H7 (cell line): Measurements from ENCODE around the gene CDH23. TPM values are rescaled to one million over a fixed set of nuclear protein-coding genes. Genes with fewer than 3 reads are reported as not detected.

Experiments
- DNase-seq: peaks from one replicate; pipeline ENCODE4 v3.0.0; 2012
- H3K27me3 ChIP-seq: 2 replicates; pipeline ENCODE4 v1.6.0; 2011; ENCODE audit warnings: mild to moderate bottlenecking, low read length; ENCODE audit not compliant: control insufficient read depth, insufficient read depth
- H3K36me3 ChIP-seq: replicated peaks from 2 replicates; pipeline ENCODE4 v1.5.1; 2011; ENCODE audit warnings: low read length; ENCODE audit not compliant: control insufficient read depth, insufficient read depth
- H3K4me3 ChIP-seq: 2 replicates; pipeline ENCODE4 v1.5.1; 2011; ENCODE audit warnings: low read depth, mild to moderate bottlenecking, control low read depth, low read length, moderate library complexity; ENCODE audit not compliant: insufficient read depth
- total RNA-seq: library from RNA; depleted of rRNA; stranded (reverse); fragments of >200 nt; shearing (Covaris generic); gene quantifications from 2 replicates; pipeline ENCODE4 v1.2.3, GENCODE V29; 2014

Gene CDH23
- total RNA-seq, 1 experiment from 2014 or later, result 4.5 TPM

- DNase-seq, result no peak
- Histone ChIP-seq H3K27me3 (peaks cover 3% of the 10 kb centered on the region), H3K36me3 (no peaks in the 10 kb centered on the region), H3K4me3 (no peak overlapping the region)
These were observed 240.6 kb downstream of the CDH23 start for GRCh38 chr10:71637305-71637704.

DNA sequence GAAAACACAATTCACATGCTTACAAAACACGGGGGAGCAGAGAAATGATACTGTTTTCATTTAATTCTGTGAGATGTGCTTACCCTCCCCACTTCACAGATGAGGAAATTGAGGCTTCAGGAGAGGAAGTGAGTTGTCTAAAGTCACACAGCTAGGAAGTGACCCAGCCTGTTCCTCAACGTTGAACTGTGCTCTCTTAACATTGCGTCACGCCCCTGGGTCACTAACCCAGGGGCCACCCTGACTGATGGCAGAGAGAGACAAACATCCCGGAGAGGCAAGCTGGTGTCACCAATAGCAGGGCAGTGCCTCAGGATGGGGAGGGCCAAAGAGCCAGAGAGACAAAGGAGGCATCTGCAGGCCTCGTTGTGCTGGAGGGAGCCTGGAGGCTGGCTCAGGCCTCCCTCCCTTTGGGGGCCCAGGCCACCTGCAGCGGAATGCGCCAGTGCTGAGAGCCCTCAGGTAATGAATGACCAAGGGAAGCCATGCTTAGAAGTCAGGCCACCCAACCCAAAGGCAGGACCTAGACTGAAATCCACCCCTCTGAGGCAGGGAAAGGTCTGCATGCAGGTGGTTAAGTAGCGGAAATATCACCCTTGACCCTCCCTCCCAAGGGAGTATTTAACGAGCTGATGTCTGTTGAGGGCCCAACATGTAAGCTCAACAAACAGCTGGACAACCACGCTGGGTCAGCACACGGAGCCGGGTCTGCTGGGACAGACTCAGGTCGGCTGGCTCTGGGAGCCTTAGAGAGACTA lies 241.5 kb downstream of the CDH23 start:
- peak; percentile 80 for DNase-seq
- no peak overlapping the region for H3K4me3 ChIP-seq
- H3K36me3 ChIP-seq, result no peaks in the 10 kb centered on the region
- peaks cover 3% of the 10 kb centered on the region for H3K27me3 ChIP-seq

DNA sequence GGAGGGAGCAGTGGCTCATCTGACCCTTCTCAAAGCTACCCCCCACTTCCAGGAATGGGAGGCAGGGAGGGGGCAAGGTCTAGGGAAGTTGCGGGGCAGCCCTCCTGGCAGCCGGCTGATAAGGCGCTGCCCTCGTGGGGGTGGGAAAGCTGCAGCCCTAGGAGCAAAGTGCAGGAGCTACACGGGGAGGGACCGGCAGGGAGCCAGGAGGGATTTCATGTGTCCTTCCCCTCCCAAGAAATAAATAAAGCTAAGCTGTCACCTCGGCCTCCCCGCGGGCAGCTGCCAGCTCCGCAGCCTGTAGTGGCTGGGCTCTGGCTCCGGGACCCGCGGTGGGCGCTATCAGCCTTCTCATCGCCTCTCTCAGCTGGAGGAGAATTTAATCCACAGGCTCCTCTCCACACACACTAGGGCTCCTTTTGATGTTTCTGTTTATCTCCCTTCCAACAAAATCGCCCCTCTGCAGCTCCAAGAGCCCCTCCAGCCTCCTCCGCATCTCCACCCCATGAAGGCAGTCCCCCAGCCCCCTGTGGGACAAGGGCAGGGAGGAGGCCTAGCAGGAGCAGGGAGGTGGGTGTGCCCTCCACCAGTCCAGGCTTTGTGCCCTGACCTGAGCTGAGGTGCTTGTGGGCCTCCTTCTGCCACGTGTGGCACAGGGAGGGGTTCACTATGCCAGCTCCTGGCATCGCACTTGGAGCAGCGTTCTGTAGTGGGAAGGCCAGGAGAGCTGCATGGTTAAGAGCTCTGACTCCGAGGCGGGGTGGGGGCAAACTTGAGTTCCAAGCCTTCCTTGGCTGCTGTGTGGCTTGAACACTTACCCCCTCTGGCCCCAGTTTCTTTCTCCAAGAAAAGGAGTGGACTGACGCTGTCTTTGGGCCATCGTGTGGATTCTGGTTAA lies 242.4 kb downstream of the CDH23 start:
- peaks cover 3% of the 10 kb centered on the region; the same call in 1 of the 2 replicates for H3K27me3 ChIP-seq
- DNase-seq, result peak; percentile 75
- H3K4me3 ChIP-seq, result no peak overlapping the region
- no peaks in the 10 kb centered on the region for H3K36me3 ChIP-seq

DNA sequence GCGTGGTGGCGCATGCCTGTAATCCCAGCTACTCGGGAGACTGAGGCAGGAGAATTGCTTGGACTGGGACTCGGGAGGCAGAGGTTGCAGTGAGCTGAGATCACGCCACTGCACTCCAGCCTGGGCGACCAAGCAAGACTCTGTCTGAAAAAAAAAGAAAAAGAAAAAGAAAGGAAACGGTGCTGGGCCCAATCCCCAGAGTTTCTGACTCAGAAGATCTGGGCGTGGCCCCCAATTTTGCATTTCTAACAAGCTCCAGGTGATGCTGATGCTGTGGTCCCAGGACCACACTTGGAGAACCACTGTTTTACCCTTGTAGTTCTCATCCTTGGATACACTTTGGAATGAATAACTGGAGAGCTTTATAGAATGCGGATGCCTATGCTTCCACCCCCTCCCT lies 243.9 kb downstream of the CDH23 start:
- H3K4me3 ChIP-seq, result no peak overlapping the region
- H3K27me3 ChIP-seq, result peaks cover 3% of the 10 kb centered on the region; the same call in 1 of the 2 replicates
- H3K36me3 ChIP-seq, result no peaks in the 10 kb centered on the region
- DNase-seq, result no peak

DNA sequence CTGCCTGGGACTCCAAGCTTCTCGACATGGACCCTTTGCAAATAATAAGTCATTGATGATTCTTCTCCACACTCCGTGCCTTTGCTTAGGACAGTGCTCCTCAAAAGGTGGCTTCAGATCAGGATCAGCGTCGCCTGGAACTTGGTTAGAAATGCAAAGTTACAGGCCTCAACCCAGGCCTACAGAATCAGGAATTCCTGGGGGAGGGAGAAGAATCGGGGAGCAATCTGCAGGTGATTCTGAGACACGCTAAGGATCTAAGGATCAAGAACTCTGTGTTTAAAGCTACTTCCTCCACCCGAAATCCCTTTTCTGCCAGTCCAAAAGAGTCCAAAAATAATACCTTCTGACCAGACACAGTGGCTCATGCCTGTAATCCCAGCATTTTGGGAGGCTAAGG lies 244.7 kb downstream of the CDH23 start:
- Histone ChIP-seq H3K36me3 (no peaks in the 10 kb centered on the region), H3K4me3 (no peak overlapping the region), H3K27me3 (no peaks in the 10 kb centered on the region; the same call in 1 of the 2 replicates)
- no peak for DNase-seq

DNA sequence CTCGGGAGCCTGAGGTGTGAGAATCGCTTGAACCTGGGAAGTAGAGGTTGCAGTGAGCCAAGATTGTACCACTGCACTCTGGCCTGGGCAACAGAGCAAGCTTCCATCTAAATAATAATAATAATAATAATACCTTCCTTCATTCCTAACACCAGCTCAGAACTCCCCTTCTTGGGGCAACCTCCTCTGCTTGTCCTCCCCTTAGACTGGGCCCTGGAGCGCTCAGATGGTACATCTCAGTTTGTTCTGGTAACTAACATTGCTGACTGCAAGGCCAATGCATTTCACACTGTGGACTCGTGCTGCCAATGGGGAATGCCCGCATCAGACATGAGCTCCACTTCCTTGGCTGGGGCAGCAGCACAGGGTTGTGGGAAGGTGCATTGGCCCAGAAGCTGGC lies 245.3 kb downstream of the CDH23 start:
- no peak for DNase-seq
- H3K27me3 ChIP-seq, result no peaks in the 10 kb centered on the region; the same call in 1 of the 2 replicates
- H3K36me3 ChIP-seq, result no peaks in the 10 kb centered on the region
- H3K4me3 ChIP-seq, result no peak overlapping the region

- DNase-seq, result no peak
- Histone ChIP-seq H3K27me3 (no peaks in the 10 kb centered on the region; the same call in 1 of the 2 replicates), H3K36me3 (no peaks in the 10 kb centered on the region), H3K4me3 (no peak overlapping the region)
These were observed 247.2 kb downstream of the CDH23 start for GRCh38 chr10:71643904-71644303.

DNA sequence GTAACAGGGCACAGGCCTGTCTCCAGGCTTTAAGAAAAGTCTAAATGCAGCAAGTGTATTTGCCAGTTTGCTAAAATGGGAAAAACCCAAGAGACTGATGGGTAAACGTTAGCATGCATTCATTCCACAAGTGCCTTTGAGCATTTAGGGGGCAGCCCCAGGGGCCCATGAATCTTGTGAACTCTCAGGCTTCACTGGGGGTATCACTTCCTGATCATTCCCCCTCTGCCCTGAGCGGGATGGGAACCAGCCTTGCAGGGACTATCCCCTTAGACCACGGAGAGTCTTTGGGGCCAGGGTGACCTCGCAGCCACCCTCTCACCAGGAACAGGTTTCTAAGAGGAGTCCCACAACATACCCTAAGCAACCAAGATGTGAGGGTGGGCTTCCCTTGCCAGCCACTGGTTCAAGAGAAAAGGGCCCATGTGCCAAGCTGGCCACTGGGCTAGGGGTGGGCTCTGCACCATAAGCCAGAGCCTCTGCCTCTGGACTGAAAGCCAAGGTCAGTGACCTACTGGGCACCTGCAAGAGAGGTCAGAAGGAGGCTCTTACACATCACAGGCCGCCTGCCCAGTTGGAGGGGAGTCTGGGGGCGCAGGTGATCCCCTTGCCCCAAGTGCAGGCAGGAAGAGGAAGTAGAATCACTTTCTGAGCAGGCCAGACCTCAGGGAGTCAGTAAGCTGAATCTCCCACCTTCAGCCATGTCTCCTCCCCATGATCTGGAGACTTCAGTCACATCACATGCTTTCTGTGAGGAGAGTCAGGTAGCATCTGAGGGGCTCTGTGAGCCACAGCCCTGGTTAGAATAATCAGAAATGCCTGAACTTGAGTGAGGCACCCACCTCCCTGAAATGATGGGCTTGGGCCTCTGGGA lies 247.8 kb downstream of the CDH23 start:
- Histone ChIP-seq H3K4me3 (no peak overlapping the region), H3K27me3 (no peaks in the 10 kb centered on the region; the same call in 1 of the 2 replicates), H3K36me3 (no peaks in the 10 kb centered on the region)
- no peak for DNase-seq

DNA sequence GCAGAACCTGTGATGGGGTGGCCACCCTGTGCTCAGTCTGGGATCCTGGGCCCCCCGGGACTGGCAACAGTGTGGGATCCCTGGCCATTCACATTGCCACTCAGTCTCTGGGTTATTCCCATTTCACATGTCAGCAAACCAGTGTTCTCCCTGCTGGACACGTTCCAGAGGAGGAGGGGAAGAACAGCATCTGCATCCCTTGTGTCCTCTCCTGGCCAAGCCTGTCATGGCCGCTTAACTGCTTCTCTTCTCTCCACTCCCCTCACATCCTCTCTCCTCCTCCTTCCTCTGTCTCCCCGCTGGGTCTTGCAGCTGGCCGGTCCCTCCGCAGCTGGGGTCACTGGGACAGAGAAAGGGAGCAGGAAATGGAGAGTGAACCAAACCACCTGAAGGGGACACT lies 248.5 kb downstream of the CDH23 start:
- no peak for DNase-seq
- Histone ChIP-seq H3K36me3 (no peaks in the 10 kb centered on the region), H3K27me3 (no peaks in the 10 kb centered on the region; the same call in 1 of the 2 replicates), H3K4me3 (no peak overlapping the region)

DNA sequence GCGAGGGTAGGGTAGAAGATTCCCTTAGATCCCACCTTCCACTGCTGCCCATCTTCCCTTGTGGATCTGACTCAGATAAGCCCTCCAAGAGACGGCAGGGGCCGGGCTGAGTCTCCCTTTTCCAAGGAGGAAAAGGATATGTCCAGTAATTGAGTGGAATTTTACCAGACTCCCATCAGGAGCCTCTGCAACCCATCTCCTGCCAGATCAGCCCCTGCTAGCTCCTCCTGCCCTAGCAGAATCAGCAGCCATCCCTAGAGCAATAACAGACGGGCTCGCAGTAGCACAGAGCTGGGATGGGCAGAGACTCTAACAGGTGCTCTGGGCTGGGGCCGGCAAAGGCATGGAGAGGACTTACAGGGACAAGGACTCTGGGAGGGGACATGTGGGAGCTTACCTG lies 249.3 kb downstream of the CDH23 start:
- H3K27me3 ChIP-seq, result no peaks in the 10 kb centered on the region; the same call in 1 of the 2 replicates
- no peaks in the 10 kb centered on the region for H3K36me3 ChIP-seq
- DNase-seq, result no peak
- no peak overlapping the region for H3K4me3 ChIP-seq

GRCh38 chr10:71646592-71647292 lies 250.0 kb downstream of the CDH23 start:
- no peak for DNase-seq
- Histone ChIP-seq H3K36me3 (no peaks in the 10 kb centered on the region), H3K4me3 (no peak overlapping the region), H3K27me3 (no peaks in the 10 kb centered on the region; the same call in 1 of the 2 replicates)

DNA sequence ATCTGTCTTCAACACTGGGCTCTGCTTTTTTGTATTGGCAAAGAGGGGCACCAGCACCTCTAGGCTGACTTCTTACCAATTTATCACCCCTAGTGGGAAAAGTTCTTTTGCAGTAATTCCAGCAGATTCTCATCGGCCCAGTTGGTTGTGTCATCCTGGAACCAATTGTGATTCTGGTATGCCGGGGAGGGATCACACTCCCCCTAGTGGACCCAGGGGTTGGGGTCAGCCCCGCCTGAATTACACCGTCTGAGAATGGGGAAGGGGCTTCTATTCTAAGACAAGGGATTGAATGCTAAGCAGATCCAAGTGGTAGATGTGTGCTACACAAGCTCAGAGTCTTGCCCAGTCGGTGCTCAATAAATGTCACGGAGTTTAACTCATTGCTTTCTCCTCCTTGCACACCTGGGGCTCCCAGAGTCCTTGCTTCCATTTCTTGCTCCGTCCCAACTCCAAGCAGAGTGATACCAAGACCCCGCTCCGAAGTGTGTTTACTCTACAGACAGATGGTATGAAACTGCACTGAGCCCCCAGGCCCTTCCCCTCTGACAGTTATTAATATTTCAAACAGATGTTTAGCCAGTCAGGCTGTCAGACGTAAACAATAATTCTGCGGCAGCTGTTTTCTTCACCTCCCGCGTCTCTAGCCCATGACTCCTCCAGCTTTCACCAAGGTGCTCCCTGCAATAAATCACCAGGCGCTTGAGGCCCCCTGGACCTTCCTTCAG lies 251.0 kb downstream of the CDH23 start:
- DNase-seq, result peak; percentile 94
- Histone ChIP-seq H3K4me3 (no peak overlapping the region), H3K27me3 (no peaks in the 10 kb centered on the region; the same call in 1 of the 2 replicates), H3K36me3 (no peaks in the 10 kb centered on the region)

- no peaks in the 10 kb centered on the region; the same call in 1 of the 2 replicates for H3K27me3 ChIP-seq
- H3K36me3 ChIP-seq, result no peaks in the 10 kb centered on the region
- H3K4me3 ChIP-seq, result no peak overlapping the region
- no peak for DNase-seq
These were observed 251.7 kb downstream of the CDH23 start for GRCh38 chr10:71648254-71648932.
